Stimulated activated CD4-positive, alpha-beta T cell treated with anti-CD3 and anti-CD28 coated beads, Interleukin-15, amount 100 ng/mL, for 48 hours (primary cell): ENCODE data around the gene ST7L.

Source experiments
- DNase-seq, 2 donors: peaks; one replicate each; pipeline ENCODE4 v3.0.0-alpha.2; 2020; ENCODE audit warnings: low read depth in 2 of 2

Gene ST7L

GRCh38 chr1:112515311-112516009 is 103.5 kb downstream of the ST7L start:
- DNase-seq = no peak

- no peak for DNase-seq
These were observed 104.0 kb downstream of the ST7L start for GRCh38 chr1:112514901-112515300.

GRCh38 chr1:112513112-112513870 is 105.7 kb downstream of the ST7L start:
- DNase-seq = no peak

- no peak for DNase-seq
These were observed 107.0 kb downstream of the ST7L start for GRCh38 chr1:112511897-112512296.

- no peak for DNase-seq
These were observed 108.6 kb downstream of the ST7L start for GRCh38 chr1:112510340-112510739.

- no peak for DNase-seq
These were observed 109.2 kb downstream of the ST7L start for GRCh38 chr1:112509660-112510178.

- DNase-seq = no peak
These were observed 109.8 kb downstream of the ST7L start for GRCh38 chr1:112509005-112509659.

- peak; percentile 20 to 42 for DNase-seq
These were observed 110.5 kb downstream of the ST7L start, which contains the start of gene WNT2B for GRCh38 chr1:112508278-112509004. Gene WNT2B (plus strand): TSS chr1:112508965. CDS start chr1:112509263, 298 bp downstream.

- DNase-seq = no peak
These were observed 111.0 kb downstream of the ST7L start for GRCh38 chr1:112507921-112508277.

- DNase-seq = no peak
These were observed 111.6 kb downstream of the ST7L start for GRCh38 chr1:112507336-112507735.

- DNase-seq = no peak
These were observed 112.2 kb downstream of the ST7L start for GRCh38 chr1:112506731-112507130.

- DNase-seq = no peak
These were observed 112.6 kb downstream of the ST7L start for GRCh38 chr1:112506306-112506705.

GRCh38 chr1:112505878-112506277 is 113.1 kb downstream of the ST7L start:
- no peak for DNase-seq

GRCh38 chr1:112505400-112505785 is 113.5 kb downstream of the ST7L start:
- no peak for DNase-seq

- DNase-seq = no peak
These were observed 114.1 kb downstream of the ST7L start for GRCh38 chr1:112504661-112505399.

- DNase-seq = no peak
These were observed 114.8 kb downstream of the ST7L start for GRCh38 chr1:112504001-112504660.

GRCh38 chr1:112502826-112503225 is 116.1 kb downstream of the ST7L start:
- DNase-seq = no peak

GRCh38 chr1:112501810-112502641 is 116.9 kb downstream of the ST7L start:
- peak in 1 of 2 donors; percentile 49 for DNase-seq

- DNase-seq = no peak
These were observed 122.7 kb downstream of the ST7L start for GRCh38 chr1:112496290-112496689.

GRCh38 chr1:112493351-112493750 is 125.6 kb downstream of the ST7L start:
- DNase-seq = no peak
